Mesodermal cell (in vitro differentiated cells): ENCODE data around the gene BAHD1.

ENCODE experiments used
- H3K27ac ChIP-seq: 2 replicates; pipeline ENCODE4 v1.7.0; 2013; ENCODE audit warnings: mild to moderate bottlenecking, low read depth, low read length, moderate library complexity; ENCODE audit not compliant: severe bottlenecking
- H3K36me3 ChIP-seq: 2 replicates; pipeline ENCODE4 v1.7.1; 2013; ENCODE audit warnings: mild to moderate bottlenecking, low read length, moderate library complexity; ENCODE audit not compliant: control insufficient read depth, insufficient read depth
- H3K4me1 ChIP-seq: one replicate; pipeline ENCODE4 v1.7.1; 2013; ENCODE audit warnings: mild to moderate bottlenecking, low read length; ENCODE audit not compliant: insufficient read depth, control insufficient read depth, poor library complexity, severe bottlenecking
- H3K4me3 ChIP-seq: 2 replicates; pipeline ENCODE4 v1.7.0; 2013; ENCODE audit warnings: low read length, control low read depth, mild to moderate bottlenecking; ENCODE audit not compliant: insufficient read depth, poor library complexity, severe bottlenecking; ENCODE audit errors: extremely low read depth
- H3K9me3 ChIP-seq: 2 replicates; pipeline ENCODE4 v1.7.1; 2013; ENCODE audit warnings: mild to moderate bottlenecking, low read length, moderate library complexity; ENCODE audit not compliant: control insufficient read depth
- WGBS, 2 experiments: methylation state at CpG; one replicate each; pipeline ENCODE4 v1.1.5; 2013; ENCODE audit warnings: missing lambda C conversion rate in 2 of 2; ENCODE audit not compliant: insufficient coverage in 2 of 2; 5-methylcytosine and 5-hydroxymethylcytosine counted together

The BAHD1 gene

GRCh38 chr15:40486066-40486770, 45.5 kb downstream of the BAHD1 start:
- H3K36me3 ChIP-seq, result no peaks in the 10 kb centered on the region
- no peak overlapping the region for H3K27ac ChIP-seq
- H3K4me3 ChIP-seq, result no peak overlapping the region
- no peaks in the 10 kb centered on the region for H3K9me3 ChIP-seq
- WGBS, 2 experiments, result 95% methylated on average over 32 to 36 of the region's 36 CpGs
- H3K4me1 ChIP-seq, result no peaks in the 10 kb centered on the region

- WGBS, 2 experiments, result 97 to 98% methylated on average over 25 to 28 of the region's 35 CpGs
- Histone ChIP-seq H3K9me3 (no peaks in the 10 kb centered on the region), H3K27ac (no peak overlapping the region)
Observed at GRCh38 chr15:40487816-40488682, 47.3 kb downstream of the BAHD1 start.

DNA sequence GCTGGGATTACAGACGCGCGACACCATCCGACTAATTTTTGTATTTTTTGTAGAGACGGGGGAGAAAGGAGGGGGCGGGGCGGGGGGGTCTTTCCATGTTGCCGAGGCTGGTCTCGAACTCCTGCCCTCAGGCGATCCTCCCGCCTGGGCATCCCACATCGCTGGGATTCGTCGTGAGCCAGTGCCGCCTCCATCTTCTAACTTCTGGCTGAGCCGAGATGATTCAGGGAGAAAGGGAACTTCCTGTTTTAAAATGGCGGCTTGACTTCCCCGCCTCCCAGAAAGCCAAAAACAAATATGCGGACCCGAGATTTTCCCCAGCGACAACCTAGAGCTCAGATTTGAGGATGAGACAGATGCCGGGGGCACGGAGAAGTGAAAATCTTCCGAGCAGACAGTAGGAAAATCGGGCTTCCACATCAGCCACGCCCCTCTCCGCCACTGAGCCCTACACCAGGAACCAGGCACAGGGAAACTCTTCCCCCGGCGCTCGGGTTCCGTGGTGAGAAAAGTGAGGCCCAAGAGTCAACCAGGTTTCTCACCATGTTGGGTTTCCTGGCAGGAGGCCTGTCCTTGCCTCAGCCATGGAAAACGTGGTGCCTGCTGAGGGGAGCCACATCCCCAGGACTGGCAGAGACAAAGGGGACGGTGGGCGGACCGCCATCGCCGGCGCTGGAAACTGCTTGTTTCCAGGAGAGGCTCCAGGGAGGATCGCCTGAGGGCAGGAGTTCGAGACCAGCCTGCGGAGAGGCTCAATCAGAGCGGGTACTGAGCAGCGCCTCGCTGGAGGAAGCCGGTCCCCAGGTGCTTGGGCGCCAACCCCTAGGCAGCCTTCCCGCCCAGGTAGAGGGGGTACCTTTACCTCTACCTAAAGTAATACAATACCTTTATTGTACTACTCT, 48.8 kb downstream of the BAHD1 start:
- H3K36me3 ChIP-seq, result no peaks in the 10 kb centered on the region
- H3K27ac ChIP-seq, result no peak overlapping the region
- WGBS, 2 experiments, result 96% methylated on average over 37 to 45 of the region's 47 CpGs
- no peaks in the 10 kb centered on the region for H3K9me3 ChIP-seq
- peaks cover 6% of the 10 kb centered on the region for H3K4me1 ChIP-seq
- no peak overlapping the region for H3K4me3 ChIP-seq

More at GRCh38 chr15:40487816-40488682, 47.3 kb downstream of the BAHD1 start:
- H3K4me1 ChIP-seq, result no peaks in the 10 kb centered on the region
- H3K4me3 ChIP-seq, result no peak overlapping the region
- H3K36me3 ChIP-seq, result no peaks in the 10 kb centered on the region

DNA sequence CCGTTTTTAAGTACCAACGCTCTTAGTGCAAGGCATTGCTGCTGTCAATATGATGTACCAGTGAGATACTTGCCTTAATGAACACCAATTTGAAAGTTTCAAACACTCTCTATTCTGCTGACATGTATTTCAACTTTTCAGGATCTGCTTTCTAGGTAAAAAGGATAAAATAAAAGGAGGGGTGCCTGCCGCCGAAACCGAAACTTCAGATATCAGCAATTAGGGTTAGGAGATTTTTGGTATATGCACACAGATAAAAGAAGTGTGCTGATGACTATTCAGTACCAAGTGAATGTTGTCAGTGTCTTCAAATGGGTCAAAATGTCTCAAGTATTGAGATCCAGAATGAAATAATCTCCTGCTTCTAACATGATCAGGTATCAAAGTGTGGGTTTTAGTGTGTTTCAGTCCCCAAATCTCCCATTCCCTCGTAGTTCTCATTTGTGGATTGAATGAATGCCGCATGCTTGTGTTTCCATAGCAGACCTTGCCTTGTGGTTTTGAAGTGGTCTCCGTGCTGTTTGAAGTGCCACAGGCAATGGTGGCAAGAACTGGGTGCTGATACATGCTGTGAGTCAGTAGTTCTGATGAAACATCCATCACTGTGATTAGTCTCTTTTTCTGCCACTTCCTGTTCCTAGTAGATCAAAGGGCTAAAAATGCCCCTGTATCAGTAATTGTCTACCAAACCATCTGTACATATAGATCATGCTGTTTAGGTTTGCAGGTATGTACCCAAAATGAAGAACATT, 52.5 kb downstream of the BAHD1 start:
- no peaks in the 10 kb centered on the region for H3K36me3 ChIP-seq
- WGBS, 2 experiments, result 95 to 98% methylated on average over 5 to 8 of the region's 8 CpGs
- H3K4me1 ChIP-seq, result peaks cover 6% of the 10 kb centered on the region
- H3K9me3 ChIP-seq, result no peaks in the 10 kb centered on the region
- no peak overlapping the region for H3K27ac ChIP-seq
- H3K4me3 ChIP-seq, result no peak overlapping the region

DNA sequence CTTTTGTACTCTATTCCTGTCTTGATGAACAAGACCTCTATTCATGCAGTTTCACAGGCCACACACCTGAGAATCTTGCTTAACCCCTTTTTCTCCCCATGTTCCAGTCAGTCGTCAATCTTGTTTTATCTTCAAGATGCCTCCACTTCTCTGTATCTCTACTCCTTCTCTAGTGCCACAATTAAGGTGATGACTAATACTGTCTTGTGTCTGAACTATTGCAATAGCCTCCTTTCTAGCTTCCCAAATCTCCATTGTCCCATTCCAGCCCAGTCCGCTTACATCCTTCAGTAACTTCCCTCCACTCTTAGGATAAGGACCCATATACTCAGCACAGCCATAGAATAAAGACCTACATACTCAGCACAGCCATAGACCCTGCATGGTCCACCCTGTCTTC, 54.8 kb downstream of the BAHD1 start:
- H3K36me3 ChIP-seq, result no peaks in the 10 kb centered on the region
- 94 to 100% methylated on average over 1 to 2 of the region's 2 CpGs for WGBS, 2 experiments
- H3K4me1 ChIP-seq, result peaks cover 6% of the 10 kb centered on the region
- no peak overlapping the region for H3K4me3 ChIP-seq
- no peaks in the 10 kb centered on the region for H3K9me3 ChIP-seq
- H3K27ac ChIP-seq, result no peak overlapping the region

DNA sequence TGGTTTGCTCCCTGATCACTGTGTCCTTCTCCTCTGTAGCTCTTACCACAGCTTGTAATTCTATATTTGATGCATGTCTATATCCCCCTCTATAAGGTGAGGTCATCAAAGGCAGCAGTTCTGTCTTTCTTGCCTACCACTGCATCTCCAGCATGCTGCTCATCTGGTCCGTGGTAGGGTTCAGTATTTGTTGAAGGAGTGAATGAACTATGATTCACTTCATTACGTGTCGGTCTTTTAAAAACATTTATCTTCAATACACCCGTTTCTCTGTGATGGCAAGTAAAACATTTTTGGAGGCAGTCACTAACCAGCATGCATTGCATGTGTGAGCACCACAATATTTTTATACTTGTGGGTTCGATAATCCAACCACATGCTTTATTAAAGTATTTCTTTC, 57.7 kb downstream of the BAHD1 start:
- Histone ChIP-seq H3K4me1 (peaks cover 5% of the 10 kb centered on the region), H3K36me3 (no peaks in the 10 kb centered on the region), H3K9me3 (no peaks in the 10 kb centered on the region), H3K4me3 (no peak overlapping the region), H3K27ac (no peak overlapping the region)
- 80 to 86% methylated on average over 2 of the region's 5 CpGs for WGBS, 2 experiments

DNA sequence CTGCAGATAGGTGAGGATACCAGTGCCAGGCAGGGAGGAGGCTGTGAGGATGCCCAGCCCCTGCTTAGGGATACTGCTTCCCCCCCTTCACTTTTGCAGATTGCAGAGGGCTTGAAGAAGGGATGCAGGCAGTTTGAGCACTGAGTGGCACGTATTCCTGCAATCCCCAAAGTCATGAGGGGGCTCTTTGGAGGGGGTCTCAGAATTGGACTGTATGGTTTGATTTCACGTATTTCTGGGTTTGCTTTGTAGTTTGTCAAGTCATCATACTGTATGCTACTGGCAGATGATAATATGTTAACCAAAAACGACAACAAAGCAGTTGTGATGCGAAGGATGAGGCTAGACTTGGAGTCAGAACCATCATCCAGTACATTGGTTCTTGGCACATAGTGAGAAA, 58.1 kb downstream of the BAHD1 start:
- no peak overlapping the region for H3K27ac ChIP-seq
- H3K4me1 ChIP-seq, result no peaks in the 10 kb centered on the region
- 84 to 89% methylated on average over 2 to 4 of the region's 4 CpGs for WGBS, 2 experiments
- no peak overlapping the region for H3K4me3 ChIP-seq
- no peaks in the 10 kb centered on the region for H3K36me3 ChIP-seq
- H3K9me3 ChIP-seq, result no peaks in the 10 kb centered on the region

DNA sequence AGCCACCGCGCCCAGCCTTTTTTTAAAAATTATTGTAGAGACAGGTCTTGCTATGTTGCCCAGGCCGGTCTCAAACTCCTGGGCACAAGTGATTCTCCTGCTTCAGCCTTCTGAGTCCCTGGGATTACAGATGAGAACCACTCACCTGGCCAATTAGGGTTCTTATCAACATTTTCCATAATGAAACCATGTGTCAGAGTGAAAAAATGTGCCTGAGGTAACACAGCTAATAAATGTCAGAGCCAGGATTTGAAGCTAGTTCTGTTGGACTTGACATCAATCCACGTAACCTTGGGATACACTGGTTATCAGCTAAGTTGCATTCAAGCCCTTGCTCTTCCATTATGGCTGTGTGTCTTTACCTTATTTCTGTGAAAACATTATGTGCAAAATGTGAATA, 59.2 kb downstream of the BAHD1 start:
- H3K9me3 ChIP-seq, result no peaks in the 10 kb centered on the region
- H3K27ac ChIP-seq, result no peak overlapping the region
- no peak overlapping the region for H3K4me3 ChIP-seq
- WGBS, 2 experiments, result 85 to 88% methylated on average over 2 to 4 of the region's 4 CpGs
- no peaks in the 10 kb centered on the region for H3K4me1 ChIP-seq
- no peaks in the 10 kb centered on the region for H3K36me3 ChIP-seq

DNA sequence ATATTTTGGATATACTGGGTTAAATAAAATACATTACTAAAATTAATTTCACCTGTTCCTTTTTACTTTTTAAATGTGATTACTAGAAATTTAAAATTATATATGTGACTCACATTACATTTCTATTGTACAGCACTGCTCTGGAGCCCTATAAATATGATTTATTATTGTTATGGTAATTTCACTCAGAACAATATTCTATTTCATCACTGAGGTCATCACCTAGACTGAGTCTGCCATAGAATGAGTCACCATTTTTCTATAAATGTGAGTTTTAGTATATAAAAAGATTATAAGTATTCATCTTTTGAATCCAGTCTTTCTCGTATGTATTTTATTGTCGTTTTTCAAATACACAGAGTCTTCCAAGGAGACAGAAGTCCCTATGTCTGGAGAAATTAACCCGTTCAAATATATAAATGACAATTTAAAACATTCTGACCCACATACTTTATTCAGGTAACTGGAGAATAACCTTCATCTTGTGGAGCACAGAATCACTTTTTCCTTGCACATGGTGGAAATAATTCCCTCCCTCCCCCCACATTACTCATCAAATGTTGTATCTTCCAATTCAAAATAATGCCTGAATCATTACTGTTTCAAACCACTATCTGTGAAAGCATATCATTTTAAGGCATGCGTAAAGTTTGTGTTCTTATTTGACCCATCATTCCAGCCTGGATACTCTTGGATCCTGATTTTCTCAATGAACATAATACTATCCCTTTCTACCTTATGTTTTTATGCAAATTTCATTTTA, 60.0 kb downstream of the BAHD1 start:
- Histone ChIP-seq H3K9me3 (no peaks in the 10 kb centered on the region), H3K27ac (no peak overlapping the region), H3K36me3 (no peaks in the 10 kb centered on the region), H3K4me1 (no peaks in the 10 kb centered on the region), H3K4me3 (no peak overlapping the region)
- 88 to 90% methylated on average over 2 of the region's 4 CpGs for WGBS, 2 experiments
